GM18517 (cell line): Measurements from ENCODE around the gene VAC14.

ENCODE experiments used
- ATAC-seq: cut with Tn5 transposase; IDR thresholded peaks from one replicate; pipeline ENCODE4 v1.9.1; 2021; ENCODE audit warnings: mild to moderate bottlenecking, moderate library complexity; ENCODE audit not compliant: unreplicated experiment

The VAC14 gene

GRCh38 chr16:70694088-70694867, 106.7 kb downstream of the VAC14 start:
- no peak for ATAC-seq

DNA sequence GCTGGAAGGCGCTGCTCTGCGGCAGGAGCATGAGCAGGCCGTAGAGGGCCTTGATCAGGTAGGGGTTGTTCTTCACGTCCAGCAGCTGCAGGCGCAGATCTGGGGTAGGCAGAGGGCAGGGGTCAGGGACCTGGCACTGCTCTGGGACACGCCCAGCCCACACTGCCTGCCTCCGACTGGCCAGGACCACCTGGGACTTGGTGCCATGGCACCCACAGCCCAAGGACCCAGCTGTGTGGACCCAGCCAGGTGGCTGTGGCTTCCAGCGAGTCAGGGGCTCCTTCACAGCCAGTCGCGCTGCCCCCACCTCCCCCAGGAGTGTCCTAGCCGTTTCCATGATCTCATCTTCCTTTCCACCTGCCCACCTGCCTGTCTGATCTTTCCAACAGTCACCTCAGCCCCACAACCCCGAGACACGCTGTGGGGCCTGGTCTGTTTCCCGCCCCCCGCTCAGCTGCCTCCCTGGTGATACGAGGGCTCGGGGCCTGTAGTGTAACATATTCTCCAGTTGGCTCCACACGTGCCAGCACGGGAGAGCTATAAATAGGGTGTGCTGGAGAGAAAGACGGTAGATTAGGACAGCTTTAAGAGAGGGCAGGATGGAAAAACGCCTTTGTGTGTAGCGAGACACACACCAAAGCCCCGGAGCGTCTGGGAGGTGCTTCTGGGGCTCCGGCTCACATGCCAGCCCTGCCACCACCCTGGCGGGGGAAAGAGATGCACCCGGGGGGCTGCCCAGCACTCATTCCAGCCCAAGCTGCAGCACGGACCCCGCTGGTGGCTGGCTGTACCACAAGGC, 107.9 kb downstream of the VAC14 start:
- no peak for ATAC-seq

DNA sequence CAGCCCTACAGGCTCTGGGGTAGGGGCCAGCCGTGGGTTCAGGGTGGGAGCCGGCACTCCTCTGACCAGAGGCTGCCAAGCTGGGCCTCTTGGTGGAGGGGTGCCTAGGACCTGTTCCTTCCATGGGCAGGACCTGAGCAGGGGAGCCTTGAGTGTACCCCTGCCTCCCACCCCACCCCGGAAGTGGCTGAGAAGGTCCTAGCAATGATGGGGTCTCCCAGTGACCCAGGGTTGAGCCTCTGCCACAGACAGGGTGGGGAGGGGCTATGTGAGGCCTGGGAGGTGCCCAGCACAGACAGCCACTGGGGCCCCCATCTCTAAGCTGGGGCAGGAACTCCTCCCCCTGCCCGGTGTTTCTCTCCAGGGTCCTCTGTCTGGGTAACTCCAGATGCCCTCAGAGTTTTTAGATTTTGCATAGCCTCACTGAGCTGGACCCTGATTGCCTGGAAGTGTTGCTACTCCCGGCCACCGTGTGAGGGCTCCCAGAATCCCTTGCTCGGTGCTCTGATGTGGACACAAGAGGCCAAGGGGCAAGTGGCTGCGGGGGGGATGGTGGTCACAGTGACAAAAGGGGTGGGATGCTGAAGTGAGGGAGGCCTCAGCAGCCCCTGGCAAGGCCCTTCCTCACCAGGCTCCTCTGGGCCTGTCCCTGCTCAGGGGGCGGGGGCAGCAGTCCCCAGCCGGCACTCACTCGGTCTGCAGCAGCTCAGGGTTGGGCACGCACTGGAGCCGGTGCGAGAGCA, 108.7 kb downstream of the VAC14 start:
- ATAC-seq = no peak

- no peak for ATAC-seq
These were observed 109.5 kb downstream of the VAC14 start for GRCh38 chr16:70691223-70692129.

DNA sequence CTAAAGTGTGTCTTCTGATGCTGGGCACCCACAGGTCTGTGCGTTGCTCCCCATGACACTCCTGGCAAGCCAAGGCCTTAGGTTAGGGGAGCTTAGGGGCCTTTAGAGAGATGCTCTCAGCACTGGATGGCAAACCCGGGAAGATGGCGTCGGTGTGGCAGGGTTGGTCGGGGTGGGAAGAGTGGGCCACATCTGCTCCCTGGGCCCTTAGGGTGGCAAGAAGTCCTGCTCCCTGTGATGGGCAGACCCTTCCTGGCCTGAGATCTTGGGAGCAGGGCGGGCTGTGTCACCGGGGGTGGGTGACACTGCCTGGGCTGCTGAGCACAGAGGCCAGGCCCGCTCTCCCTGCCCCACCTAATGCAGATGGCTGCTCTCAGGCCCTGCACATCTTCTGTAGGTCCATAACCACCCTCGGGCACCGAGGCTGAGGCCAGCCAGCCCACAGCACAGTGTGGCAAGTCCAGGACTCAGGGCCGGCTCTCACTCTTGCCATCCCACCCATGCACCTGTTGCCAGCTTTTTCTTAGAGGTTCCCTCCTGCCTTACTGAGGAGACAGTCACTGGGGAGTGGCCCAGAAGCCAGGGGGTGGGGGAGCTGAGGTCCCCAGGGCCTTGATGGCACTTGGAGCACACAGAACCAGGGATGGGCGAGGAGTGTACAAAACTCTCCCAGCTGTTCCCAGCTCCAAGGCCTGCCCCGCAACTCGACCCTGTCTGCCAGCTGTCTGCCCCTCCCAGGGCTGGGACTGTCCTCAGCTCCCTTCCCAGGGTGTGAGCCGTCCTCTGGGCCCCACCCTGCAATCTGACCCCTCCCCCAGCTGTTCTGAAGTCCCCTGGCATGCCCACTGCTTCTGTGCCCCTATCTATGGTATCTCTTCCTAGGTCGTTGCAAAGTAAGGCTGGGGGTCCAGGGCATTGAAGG, 110.7 kb downstream of the VAC14 start:
- no peak for ATAC-seq

- ATAC-seq = no peak
These were observed 111.7 kb downstream of the VAC14 start for GRCh38 chr16:70689035-70689969.

- no peak for ATAC-seq
These were observed 112.7 kb downstream of the VAC14 start for GRCh38 chr16:70688246-70688742.

GRCh38 chr16:70687671-70688245, 113.2 kb downstream of the VAC14 start:
- no peak for ATAC-seq

- ATAC-seq = no peak
These were observed 113.9 kb downstream of the VAC14 start for GRCh38 chr16:70687102-70687511.

GRCh38 chr16:70686376-70687101, 114.4 kb downstream of the VAC14 start:
- no peak for ATAC-seq

- ATAC-seq = no peak
These were observed 115.0 kb downstream of the VAC14 start, which contains the start of gene MTSS2 for GRCh38 chr16:70685938-70686375. Gene MTSS2, minus strand, starts transcription at chr16:70686053. Its CDS starts 262 bp downstream, at chr16:70685791.

DNA sequence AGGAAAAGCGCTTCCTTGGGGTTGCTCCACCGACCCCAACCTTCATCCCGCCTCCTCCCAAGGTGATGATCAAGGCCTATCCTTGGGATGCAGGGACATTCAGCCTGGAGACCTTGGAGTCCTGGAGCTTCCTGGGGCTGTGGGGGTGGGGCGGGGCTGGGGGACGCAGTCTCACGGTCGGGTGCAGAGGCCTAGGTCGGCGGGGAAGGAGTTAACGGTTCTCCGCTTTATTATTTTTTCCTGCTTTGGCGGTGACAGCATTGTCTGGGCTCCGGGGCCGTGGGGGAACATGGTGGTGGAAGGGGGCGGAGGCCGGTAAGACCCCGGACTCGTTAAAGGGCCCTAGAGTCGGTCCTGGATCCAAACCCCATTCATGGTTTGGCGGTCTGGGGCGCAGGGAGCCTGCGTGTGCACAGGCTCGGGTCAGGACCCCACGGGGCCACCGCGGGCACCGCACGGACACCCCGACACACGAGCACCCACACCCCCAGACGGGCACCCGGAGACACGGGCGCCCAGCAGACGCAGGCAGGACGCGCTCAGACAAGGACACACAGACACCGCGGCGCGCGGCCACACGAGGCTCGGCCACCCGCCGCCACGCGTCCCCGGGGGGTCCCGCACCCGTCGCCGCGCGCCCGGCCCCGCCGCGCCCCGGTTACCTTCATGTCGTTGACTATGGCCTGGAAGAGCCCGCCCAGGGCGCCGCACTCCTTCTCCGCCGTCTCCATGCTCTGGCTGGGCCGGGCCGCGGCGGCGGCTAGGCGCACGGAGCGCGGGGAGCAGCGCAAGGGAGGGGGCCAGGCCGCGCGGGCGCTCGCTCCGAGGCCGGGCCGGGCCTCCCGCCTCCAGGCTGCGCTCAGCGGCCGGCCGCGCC, 115.7 kb downstream of the VAC14 start:
- ATAC-seq = no peak

DNA sequence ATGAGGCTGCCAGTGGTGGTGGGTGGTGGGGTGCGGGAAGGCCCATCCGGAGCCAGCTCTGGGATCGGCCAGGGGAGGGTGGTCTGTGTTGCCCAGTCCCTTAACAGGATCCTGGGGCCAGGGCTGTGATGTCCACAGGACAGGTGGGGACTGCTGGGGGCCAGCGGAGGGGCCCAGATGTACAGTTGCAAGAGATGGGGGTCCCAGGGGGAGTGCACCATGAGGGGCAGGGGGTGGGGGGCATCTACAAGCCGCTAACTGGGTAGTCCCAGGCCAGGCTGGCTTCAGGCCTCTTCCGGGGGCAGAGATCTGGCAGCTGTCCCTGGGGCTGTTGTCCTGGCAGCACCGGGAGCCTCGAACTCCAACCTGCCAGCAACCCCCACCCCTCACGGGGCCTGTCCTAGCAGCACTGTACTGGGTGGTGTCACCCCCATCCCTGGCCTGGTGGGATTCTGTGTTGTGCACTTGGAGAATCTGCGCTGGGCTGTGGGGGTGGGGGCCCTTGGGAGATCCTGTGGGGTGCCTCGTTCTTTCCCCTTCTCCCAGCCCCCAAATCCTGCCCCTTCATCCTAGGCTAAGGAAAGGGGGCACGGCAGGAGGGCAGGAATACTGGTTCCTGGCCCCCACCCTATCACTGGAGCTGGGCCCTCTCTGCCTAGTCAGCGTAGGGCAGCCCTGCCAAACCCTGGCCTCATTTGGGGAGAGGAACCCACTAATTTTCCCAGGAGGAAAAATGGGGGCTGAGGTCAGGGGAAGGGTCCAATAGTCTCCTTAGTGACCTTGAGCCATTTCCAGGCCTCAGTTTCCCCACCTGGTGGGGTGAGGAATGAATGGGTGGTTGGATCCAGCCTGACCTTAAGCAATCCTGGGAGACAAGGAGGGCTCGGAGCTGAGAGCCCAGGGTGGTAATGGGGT, 116.6 kb downstream of the VAC14 start:
- ATAC-seq = no peak

DNA sequence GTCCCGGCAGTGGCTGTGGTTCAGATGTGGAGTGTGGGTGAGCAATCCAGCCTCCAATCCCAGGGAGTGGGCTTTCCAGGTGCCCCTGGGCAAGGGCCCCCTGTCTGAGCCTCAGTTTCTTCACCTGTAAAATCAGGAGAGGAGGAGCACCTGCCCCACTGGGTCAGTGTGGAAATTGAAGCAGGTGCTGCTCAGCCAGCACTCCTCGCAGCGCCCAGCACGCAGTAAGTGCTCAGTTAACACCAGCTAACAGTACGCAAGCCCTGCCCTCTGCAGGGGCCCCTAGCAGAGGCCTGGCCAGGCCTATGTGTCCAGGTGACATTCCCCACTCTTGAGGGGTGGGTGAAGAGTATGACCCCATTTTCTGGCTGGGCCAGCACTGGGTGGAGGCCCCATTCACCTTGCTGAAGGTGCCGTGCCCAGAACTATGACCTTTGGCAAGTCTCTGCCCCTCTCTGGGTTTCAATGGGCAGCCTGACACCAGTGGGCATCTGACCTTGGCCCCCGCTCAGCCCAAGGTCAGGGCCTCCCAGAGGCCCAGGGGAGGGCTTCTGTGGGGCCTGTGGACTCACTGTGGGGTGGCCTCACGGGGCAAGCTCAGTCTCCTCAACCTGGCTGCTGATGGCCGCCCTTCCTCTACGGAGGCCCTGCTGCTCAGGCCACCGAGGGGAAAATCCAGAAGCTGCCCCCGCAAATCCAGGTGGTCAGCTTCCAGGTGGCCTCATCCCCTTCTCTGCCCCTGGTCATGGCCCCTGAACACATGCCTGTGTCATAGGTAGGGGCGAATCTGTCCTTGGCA, 117.6 kb downstream of the VAC14 start:
- ATAC-seq = no peak
